Spleen (tissue), 11 donors: Measurements from ENCODE around the gene ZIK1. TPM values are rescaled to one million over a fixed set of nuclear protein-coding genes. Genes with fewer than 3 reads are reported as not detected.

ENCODE experiments used
- DNase-seq: peaks from one replicate; pipeline ENCODE4 v3.0.0-alpha.2; 2020
- H3K27ac ChIP-seq, 8 donors: fragments of 200-600 bp; sonication (generic) in 7 of 8; 1 replicate in 4 of 8; 2 replicates in 4 of 8; pipeline versions ENCODE4 v1.5.0 to v1.8.0; 2016 to 2021; ENCODE audit warnings: inconsistent platforms in 4 of 8, mild to moderate bottlenecking in 4 of 8, moderate library complexity in 1 of 8
- H3K27me3 ChIP-seq, 7 donors: fragments of 200-600 bp; sonication (generic) in 6 of 7; replicated peaks in 1 of 7; 1 replicate in 4 of 7; 2 replicates in 3 of 7; pipeline versions ENCODE4 v1.5.0 to v1.8.0; 2016 to 2021; ENCODE audit warnings: inconsistent platforms in 3 of 7, mild to moderate bottlenecking in 1 of 7
- H3K36me3 ChIP-seq, 6 donors: fragments of 200-600 bp; sonication (generic) in 5 of 6; 1 replicate in 4 of 6; 2 replicates in 2 of 6; pipeline versions ENCODE4 v1.5.0 to v1.8.0; 2016 to 2021; ENCODE audit warnings: inconsistent platforms in 2 of 6
- H3K4me1 ChIP-seq, 6 donors: fragments of 200-600 bp; sonication (generic) in 5 of 6; 1 replicate in 3 of 6; 2 replicates in 3 of 6; pipeline versions ENCODE4 v1.5.0 to v1.8.0; 2016 to 2021; ENCODE audit warnings: inconsistent platforms in 3 of 6
- H3K4me3 ChIP-seq, 8 donors: fragments of 200-600 bp; sonication (generic) in 7 of 8; 1 replicate in 4 of 8; 2 replicates in 4 of 8; pipeline versions ENCODE4 v1.5.0 to v1.8.0; 2016 to 2021; ENCODE audit warnings: inconsistent platforms in 4 of 8, mild to moderate bottlenecking in 4 of 8, moderate library complexity in 2 of 8
- H3K9me3 ChIP-seq, 8 donors: fragments of 200-600 bp; sonication (generic) in 7 of 8; 1 replicate in 4 of 8; 2 replicates in 4 of 8; pipeline versions ENCODE4 v1.5.0 to v1.8.0; 2016 to 2021; ENCODE audit warnings: inconsistent platforms in 4 of 8
- POLR2A ChIP-seq, 3 donors: fragments of 450-650 bp; IDR thresholded peaks; one replicate each; pipeline ENCODE4 v1.5.1; 2017; ENCODE audit warnings: antibody characterized with exemption in 3 of 3, mild to moderate bottlenecking in 1 of 3
- POLR2AphosphoS5 ChIP-seq, 3 donors: sonication (generic); formaldehyde crosslinking; IDR thresholded peaks; one replicate each; pipeline ENCODE4 v1.5.1; 2017; ENCODE audit warnings: antibody characterized with exemption in 3 of 3
- WGBS, 5 donors: extraction: QIAGEN DNeasy Blood & Tissue Kit in 3 of 5; methylation state at CpG; one replicate each; pipeline versions ENCODE4 v1.1.5 to v1.1.7; 2013 to 2018; 5-methylcytosine and 5-hydroxymethylcytosine counted together
- intact Hi-C: fragments of 100-400 bp; cut with DNase I; formaldehyde crosslinking; loops from one replicate; pipeline ENCODE4 v1.15.0; 2023; ENCODE audit warnings: low total_unique reads
- polyA plus RNA-seq, 3 donors: library from polyadenylated mRNA; stranded (reverse); fragments of 200-250 nt; gene quantifications; one replicate each; pipeline ENCODE4 v1.2.1, GENCODE V29; 2013
- total RNA-seq, 7 donors: library from RNA; depleted of rRNA in 3 of 7; stranded (reverse); fragments of >200 nt in 3 of 7; fragmentation: NEBNext Ultra II Directional in 4 of 7; extraction: Animal tissue kit (Norgen Biotek cat#: 25700) in 4 of 7; gene quantifications; one replicate each; pipeline versions ENCODE4 v1.1.0 to v1.2.1, GENCODE V29; 2016 to 2021
- TF ChIP-seq, protein P1 (sequence below), 11 experiments: fragments of 200-600 bp in 7 of 11; fragments of 450-650 bp in 4 of 11; sonication (generic) in 4 of 11; IDR thresholded peaks in 8 of 11; conservative IDR thresholded peaks in 3 of 11; 1 replicate in 7 of 11; 2 replicates in 4 of 11; pipeline versions ENCODE4 v1.4.0 to v1.8.0; 2016 to 2021; ENCODE audit warnings: antibody characterized with exemption in 11 of 11, inconsistent platforms in 4 of 11, mild to moderate bottlenecking in 1 of 11
- donor health status: healthy with polysubstance abuse.
- donor health status: DM: no; HTN: no; CAD: no; lungs with moderate emphysema.
- donor health status: DM: no; HTN: no; CAD: no.
- donor health status: Bipolar disorder and iron deficiency.
- donor health status: healthy.
- donor health status: DM: no; HTN: no; CAD: no.
- donor health status: DM: yes; HTN: yes; CAD: no.

The ZIK1 gene
- total and polyA plus RNA-seq, 10 donors, result 3.4 to 12.0 (median 7.0) TPM

DNA sequence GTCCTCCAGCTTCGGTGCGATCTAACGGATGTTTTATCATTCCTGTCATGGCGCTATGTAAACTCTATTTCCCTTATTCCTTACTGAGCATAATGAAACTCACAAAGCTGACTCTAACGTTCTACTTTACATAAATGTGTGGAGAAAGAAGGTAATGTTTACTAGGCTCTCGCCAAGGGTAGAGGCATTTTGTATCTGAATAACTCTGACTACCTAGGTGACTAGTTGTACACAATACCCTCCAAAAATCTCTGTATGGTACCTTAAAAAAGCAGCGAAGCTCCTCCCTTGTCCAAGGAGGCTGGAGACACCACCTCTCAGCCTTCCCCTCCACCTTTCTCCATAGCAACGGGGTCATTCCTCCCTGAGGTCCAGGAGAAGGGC, 15.4 kb downstream of the ZIK1 start:
- H3K9me3 ChIP-seq, result peaks cover 0 to 66% (median 46%) of the 10 kb centered on the region in 8 donors
- H3K4me1 ChIP-seq, result peaks cover 5 to 20% (median 14%) of the 10 kb centered on the region in 6 donors
- TF ChIP-seq POLR2AphosphoS5 (IDR thresholded peaks at IDR 0.05), result no peak
- TF ChIP-seq POLR2A (IDR thresholded peaks at IDR 0.05), result no peak
- TF ChIP-seq, protein P1, sequence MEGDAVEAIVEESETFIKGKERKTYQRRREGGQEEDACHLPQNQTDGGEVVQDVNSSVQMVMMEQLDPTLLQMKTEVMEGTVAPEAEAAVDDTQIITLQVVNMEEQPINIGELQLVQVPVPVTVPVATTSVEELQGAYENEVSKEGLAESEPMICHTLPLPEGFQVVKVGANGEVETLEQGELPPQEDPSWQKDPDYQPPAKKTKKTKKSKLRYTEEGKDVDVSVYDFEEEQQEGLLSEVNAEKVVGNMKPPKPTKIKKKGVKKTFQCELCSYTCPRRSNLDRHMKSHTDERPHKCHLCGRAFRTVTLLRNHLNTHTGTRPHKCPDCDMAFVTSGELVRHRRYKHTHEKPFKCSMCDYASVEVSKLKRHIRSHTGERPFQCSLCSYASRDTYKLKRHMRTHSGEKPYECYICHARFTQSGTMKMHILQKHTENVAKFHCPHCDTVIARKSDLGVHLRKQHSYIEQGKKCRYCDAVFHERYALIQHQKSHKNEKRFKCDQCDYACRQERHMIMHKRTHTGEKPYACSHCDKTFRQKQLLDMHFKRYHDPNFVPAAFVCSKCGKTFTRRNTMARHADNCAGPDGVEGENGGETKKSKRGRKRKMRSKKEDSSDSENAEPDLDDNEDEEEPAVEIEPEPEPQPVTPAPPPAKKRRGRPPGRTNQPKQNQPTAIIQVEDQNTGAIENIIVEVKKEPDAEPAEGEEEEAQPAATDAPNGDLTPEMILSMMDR (IDR thresholded peaks at IDR 0.05 in 8 of 11, conservative IDR thresholded peaks at IDR 0.05 in 3 of 11), result no peak
- no peaks in the 10 kb centered on the region for H3K27me3 ChIP-seq
- WGBS, 5 donors, result 56 to 67% (median 60%) methylated on average over 7 to 8 of the region's 8 CpGs
- peaks cover 0 to 34% (median 9%) of the 10 kb centered on the region in 6 donors for H3K36me3 ChIP-seq
- no peak for DNase-seq
- H3K4me3 ChIP-seq, result peak overlapping the region; percentile 76 to 97 (median 86)
- intact Hi-C loops, result no loop called here
- peak overlapping the region in 5 of 8 donors; percentile 34 to 70 (median 58) for H3K27ac ChIP-seq

DNA sequence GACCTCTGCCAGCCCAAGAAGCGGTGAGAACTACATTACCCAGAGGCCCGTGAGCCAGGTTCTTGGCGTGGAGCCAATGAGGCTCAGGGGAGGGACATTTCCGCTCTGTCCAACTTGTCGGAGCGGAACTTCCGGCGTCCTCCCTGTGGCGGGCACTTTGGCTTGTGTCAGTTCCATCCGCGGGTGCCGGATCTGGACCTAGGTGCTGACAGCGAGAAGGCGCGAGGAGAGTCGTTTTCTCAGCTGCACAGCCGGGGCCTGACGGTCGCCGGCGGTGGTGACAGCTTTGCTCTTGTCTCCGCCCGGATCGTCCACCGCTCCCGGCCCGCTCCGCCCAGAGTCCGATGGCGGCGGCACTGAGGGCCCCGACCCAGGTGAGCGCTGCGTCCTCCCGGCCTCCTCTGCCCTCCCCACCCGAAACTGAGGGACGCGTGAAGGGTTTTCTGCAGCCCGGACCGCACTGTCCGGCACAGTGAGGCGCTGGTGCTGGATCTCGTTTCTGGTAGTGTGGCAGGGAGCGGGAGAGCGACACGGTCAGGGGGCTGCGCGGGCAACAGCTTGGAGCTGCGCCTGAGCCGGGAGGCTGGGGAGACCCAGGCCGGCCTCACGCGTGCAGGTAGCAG, 15.9 kb downstream of the ZIK1 start, which contains the start of gene ZNF530:
Gene ZNF530 (plus strand): TSS at position 125 of the 623 bp plus-strand sequence. CDS start 4,461 bp downstream, outside the sequence.
- Histone ChIP-seq H3K9me3 (peaks cover 0 to 66% (median 46%) of the 10 kb centered on the region in 8 donors), H3K27me3 (no peaks in the 10 kb centered on the region), H3K4me1 (peaks cover 5 to 20% (median 14%) of the 10 kb centered on the region in 6 donors), H3K4me3 (peak within 1 kb of the TSS; percentile 76 to 97 (median 86)), H3K36me3 (peaks cover 0 to 39% (median 14%) of the 10 kb centered on the region in 6 donors), H3K27ac (peak within 1 kb of the TSS in 5 of 8 donors; percentile 34 to 70 (median 58))
- intact Hi-C loops, result no loop called here
- TF ChIP-seq, protein P1 (IDR thresholded peaks at IDR 0.05 in 8 of 11, conservative IDR thresholded peaks at IDR 0.05 in 3 of 11), result peak in 4 of 11 experiments; percentile 5 to 16 (median 8)
- TF ChIP-seq POLR2A (IDR thresholded peaks at IDR 0.05) (no peak), POLR2AphosphoS5 (IDR thresholded peaks at IDR 0.05) (peak; percentile 89 to 98 (median 89))
- peak; percentile 96 for DNase-seq
- 1 to 5% (median 1%) methylated on average over 14 to 53 of the region's 53 CpGs for WGBS, 5 donors

DNA sequence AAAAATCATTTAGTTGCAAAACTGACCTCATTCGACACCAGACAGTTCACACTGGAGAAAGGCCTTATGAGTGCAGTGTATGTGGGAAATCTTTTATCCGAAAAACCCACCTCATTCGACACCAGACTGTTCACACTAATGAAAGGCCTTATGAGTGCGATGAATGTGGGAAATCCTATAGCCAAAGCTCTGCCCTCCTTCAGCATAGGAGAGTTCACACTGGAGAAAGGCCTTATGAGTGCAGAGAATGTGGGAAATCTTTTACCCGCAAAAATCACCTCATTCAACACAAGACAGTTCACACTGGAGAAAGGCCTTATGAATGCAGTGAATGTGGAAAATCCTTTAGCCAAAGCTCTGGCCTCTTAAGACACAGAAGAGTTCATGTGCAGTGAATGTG, 23.0 kb downstream of the ZIK1 start:
- WGBS, 5 donors, result 96 to 98% (median 97%) methylated on average over 5 of the region's 5 CpGs
- intact Hi-C loops, result no loop called here
- Histone ChIP-seq H3K9me3 (peaks cover 0 to 99% (median 89%) of the 10 kb centered on the region in 8 donors), H3K4me1 (no peaks in the 10 kb centered on the region), H3K36me3 (peaks cover 0 to 68% (median 39%) of the 10 kb centered on the region in 6 donors), H3K27me3 (no peaks in the 10 kb centered on the region), H3K4me3 (no peak overlapping the region), H3K27ac (no peak overlapping the region)
- no peak for DNase-seq
- TF ChIP-seq POLR2A (IDR thresholded peaks at IDR 0.05), result no peak
- TF ChIP-seq, protein P1 (IDR thresholded peaks at IDR 0.05 in 8 of 11, conservative IDR thresholded peaks at IDR 0.05 in 3 of 11), result no peak
- TF ChIP-seq POLR2AphosphoS5 (IDR thresholded peaks at IDR 0.05), result no peak

DNA sequence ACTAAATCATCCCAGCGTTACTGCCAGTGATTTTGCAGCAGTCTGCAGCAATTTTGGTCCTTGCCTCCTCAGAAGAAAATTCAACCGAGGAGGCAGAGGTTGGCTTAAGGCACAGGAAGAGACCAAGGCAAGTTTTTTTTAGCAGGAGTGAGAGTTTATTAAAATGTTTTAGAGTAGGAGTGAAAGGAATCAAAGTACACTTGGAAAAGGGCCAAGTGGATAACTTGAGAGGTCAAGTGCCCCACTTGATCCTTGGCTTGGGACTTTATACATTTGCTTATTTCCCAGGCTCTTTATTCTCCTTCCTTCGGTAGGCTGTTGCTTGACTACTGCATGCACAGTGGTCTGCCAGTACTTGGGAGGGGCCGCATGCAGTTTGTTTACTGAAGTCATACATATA, 27.2 kb downstream of the ZIK1 start:
- Histone ChIP-seq H3K4me1 (peaks cover 0 to 19% (median 13%) of the 10 kb centered on the region in 6 donors), H3K27ac (no peak overlapping the region), H3K9me3 (peaks cover 0 to 78% (median 63%) of the 10 kb centered on the region in 8 donors), H3K27me3 (no peaks in the 10 kb centered on the region), H3K36me3 (peaks cover 4 to 38% (median 19%) of the 10 kb centered on the region in 6 donors), H3K4me3 (no peak overlapping the region)
- DNase-seq, result no peak
- intact Hi-C loops, result no loop called here
- no peak for TF ChIP-seq POLR2A (IDR thresholded peaks at IDR 0.05)
- no peak for TF ChIP-seq POLR2AphosphoS5 (IDR thresholded peaks at IDR 0.05)
- TF ChIP-seq, protein P1 (IDR thresholded peaks at IDR 0.05 in 8 of 11, conservative IDR thresholded peaks at IDR 0.05 in 3 of 11), result no peak
- 72 to 85% (median 77%) methylated on average over 4 of the region's 4 CpGs for WGBS, 5 donors
